ENCODE data around the gene CELF1. TPM values are rescaled to one million over a fixed set of nuclear protein-coding genes. Genes with fewer than 3 reads are reported as not detected.

The CELF1 gene
- total RNA-seq, 4 donors from 2014 or later: 69.6 to 151 (median 99.3) TPM

GRCh38 chr11:47541070-47541469, 11.9 kb downstream of the CELF1 start:
- H3K9me3 ChIP-seq: no peaks in the 10 kb centered on the region
- H3K36me3 ChIP-seq: peaks cover 0 to 3% (median 0%) of the 10 kb centered on the region in 4 donors
- no peak for DNase-seq (ENCODE audit: extremely low spot score)
- peaks cover 43 to 87% (median 83%) of the 10 kb centered on the region in 4 donors for H3K4me1 ChIP-seq
- intact Hi-C loops (cut with DNase I): no loop called here
- H3K27ac ChIP-seq (replicated peaks in 1 of 4): peak overlapping the region in 1 of 4 donors; percentile 5
- 95% methylated on average over 2 of the region's 2 CpGs for WGBS
- no peaks in the 10 kb centered on the region for H3K27me3 ChIP-seq
- TF ChIP-seq EP300 (IDR thresholded peaks at IDR 0.05): no peak
- TF ChIP-seq CTCF (IDR thresholded peaks at IDR 0.05): no peak
- TF ChIP-seq POLR2A (IDR thresholded peaks at IDR 0.05; ENCODE audit: low read depth): no peak
- no peak for TF ChIP-seq POLR2AphosphoS5 (IDR thresholded peaks at IDR 0.05)
- H3K4me3 ChIP-seq: no peak overlapping the region

GRCh38 chr11:47539681-47540039, 13.3 kb downstream of the CELF1 start:
- Histone ChIP-seq H3K4me3 (no peak overlapping the region), H3K36me3 (peaks cover 0 to 5% (median 0%) of the 10 kb centered on the region in 4 donors), H3K27me3 (no peaks in the 10 kb centered on the region), H3K9me3 (no peaks in the 10 kb centered on the region), H3K4me1 (peaks cover 50 to 94% (median 88%) of the 10 kb centered on the region in 4 donors), H3K27ac (replicated peaks in 1 of 4) (peak overlapping the region in 2 of 4 donors; percentile 5 to 43)
- intact Hi-C loops (cut with DNase I): no loop called here
- no peak for TF ChIP-seq POLR2AphosphoS5 (IDR thresholded peaks at IDR 0.05)
- TF ChIP-seq POLR2A (IDR thresholded peaks at IDR 0.05; ENCODE audit: low read depth): no peak
- TF ChIP-seq CTCF (IDR thresholded peaks at IDR 0.05): no peak
- TF ChIP-seq EP300 (IDR thresholded peaks at IDR 0.05): no peak
- 36% methylated on average over 2 of the region's 2 CpGs for WGBS
- no peak for DNase-seq (ENCODE audit: extremely low spot score)

- Histone ChIP-seq H3K4me3 (no peak overlapping the region), H3K4me1 (peaks cover 57 to 94% (median 89%) of the 10 kb centered on the region in 4 donors)
- intact Hi-C loops (cut with DNase I): no loop called here
Measured at GRCh38 chr11:47538741-47539565, 14.0 kb downstream of the CELF1 start.

GRCh38 chr11:47536915-47537314, 16.0 kb downstream of the CELF1 start:
- peaks cover 74 to 97% (median 92%) of the 10 kb centered on the region in 4 donors for H3K4me1 ChIP-seq
- WGBS: 77% methylated on average over 3 of the region's 3 CpGs
- DNase-seq (ENCODE audit: extremely low spot score): no peak

More at GRCh38 chr11:47538741-47539565, 14.0 kb downstream of the CELF1 start:
- peak overlapping the region in 2 of 4 donors; percentile 43 to 49 for H3K27ac ChIP-seq (replicated peaks in 1 of 4)
- DNase-seq (ENCODE audit: extremely low spot score): no peak
- no peaks in the 10 kb centered on the region for H3K27me3 ChIP-seq
- peaks cover 0 to 5% (median 0%) of the 10 kb centered on the region in 4 donors for H3K36me3 ChIP-seq
- WGBS: 66% methylated on average over 10 of the region's 10 CpGs
- no peak for TF ChIP-seq POLR2A (IDR thresholded peaks at IDR 0.05; ENCODE audit: low read depth)
- no peak for TF ChIP-seq CTCF (IDR thresholded peaks at IDR 0.05)
- TF ChIP-seq EP300 (IDR thresholded peaks at IDR 0.05): no peak
- TF ChIP-seq POLR2AphosphoS5 (IDR thresholded peaks at IDR 0.05): no peak
- H3K9me3 ChIP-seq: no peaks in the 10 kb centered on the region

More at GRCh38 chr11:47536915-47537314, 16.0 kb downstream of the CELF1 start:
- Histone ChIP-seq H3K4me3 (no peak overlapping the region), H3K9me3 (no peaks in the 10 kb centered on the region), H3K27ac (replicated peaks in 1 of 4) (peak overlapping the region in 1 of 4 donors; percentile 39), H3K36me3 (peaks cover 0 to 5% (median 0%) of the 10 kb centered on the region in 4 donors), H3K27me3 (no peaks in the 10 kb centered on the region)
- TF ChIP-seq EP300 (IDR thresholded peaks at IDR 0.05): no peak
- no peak for TF ChIP-seq POLR2AphosphoS5 (IDR thresholded peaks at IDR 0.05)
- TF ChIP-seq CTCF (IDR thresholded peaks at IDR 0.05): no peak
- TF ChIP-seq POLR2A (IDR thresholded peaks at IDR 0.05; ENCODE audit: low read depth): no peak
- intact Hi-C loops (cut with DNase I): no loop called here

Data from esophagus muscularis mucosa (tissue), 4 donors.